Measurements from ENCODE around the gene SPECC1L.
"Not testable (repeated sequence)": the region's sequence is repeated elsewhere in the genome, so short reads cannot be mapped to it uniquely, and the experiment has no call there.

Gene SPECC1L

GRCh38 chr22:24247564-24248344, 22.9 kb upstream of the SPECC1L start:
- no peak overlapping the region for H3K4me3 ChIP-seq (ENCODE audit: low read depth, low read length)
- peaks cover 12% of the 10 kb centered on the region for H3K4me1 ChIP-seq (ENCODE audit: control insufficient read depth, insufficient read depth, low read length)
- H3K9me3 ChIP-seq (ENCODE audit: control insufficient read depth, insufficient read depth, low read depth, low read length): no peaks in the 10 kb centered on the region
- no peak overlapping the region for H3K27ac ChIP-seq (ENCODE audit: low read depth, low read length)
- H3K36me3 ChIP-seq (ENCODE audit: control insufficient read depth, insufficient read depth, low read length): no peaks in the 10 kb centered on the region
- no peak overlapping the region for H3K9ac ChIP-seq (ENCODE audit: low read length)
- no peaks in the 10 kb centered on the region for H3K27me3 ChIP-seq (ENCODE audit: control insufficient read depth, insufficient read depth, low read length)

DNA sequence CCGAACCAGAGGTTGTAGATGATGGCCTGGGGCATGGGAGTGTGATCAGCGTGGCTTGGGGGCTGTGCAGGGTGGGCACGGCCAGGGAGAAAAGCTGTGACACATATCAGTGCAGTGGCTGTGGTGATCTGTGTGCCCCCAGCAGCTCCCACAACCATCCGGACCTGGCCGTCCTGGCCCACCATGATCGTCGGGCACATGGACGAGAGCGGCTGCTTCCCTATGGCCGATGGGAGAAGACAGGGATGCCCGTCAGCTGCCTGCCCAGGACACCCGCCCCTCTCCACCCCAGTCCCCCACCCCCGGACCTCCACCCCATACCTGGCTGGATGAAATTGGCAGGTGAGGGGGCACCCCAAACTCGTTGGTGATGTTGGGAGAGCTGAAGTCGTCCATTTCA, 22.0 kb upstream of the SPECC1L start:
- H3K9me3 ChIP-seq (ENCODE audit: control insufficient read depth, insufficient read depth, low read depth, low read length); H3K9ac ChIP-seq (ENCODE audit: low read length); H3K4me1 ChIP-seq (ENCODE audit: control insufficient read depth, insufficient read depth, low read length); H3K27me3 ChIP-seq (ENCODE audit: control insufficient read depth, insufficient read depth, low read length); H3K27ac ChIP-seq (ENCODE audit: low read depth, low read length); H3K4me3 ChIP-seq (ENCODE audit: low read depth, low read length); H3K36me3 ChIP-seq (ENCODE audit: control insufficient read depth, insufficient read depth, low read length): not testable (repeated sequence)

- H3K9ac ChIP-seq (ENCODE audit: low read length); H3K4me3 ChIP-seq (ENCODE audit: low read depth, low read length); H3K4me1 ChIP-seq (ENCODE audit: control insufficient read depth, insufficient read depth, low read length); H3K27ac ChIP-seq (ENCODE audit: low read depth, low read length); H3K36me3 ChIP-seq (ENCODE audit: control insufficient read depth, insufficient read depth, low read length); H3K27me3 ChIP-seq (ENCODE audit: control insufficient read depth, insufficient read depth, low read length); H3K9me3 ChIP-seq (ENCODE audit: control insufficient read depth, insufficient read depth, low read depth, low read length): not testable (repeated sequence)
Measured at GRCh38 chr22:24249413-24249812, 21.2 kb upstream of the SPECC1L start.

DNA sequence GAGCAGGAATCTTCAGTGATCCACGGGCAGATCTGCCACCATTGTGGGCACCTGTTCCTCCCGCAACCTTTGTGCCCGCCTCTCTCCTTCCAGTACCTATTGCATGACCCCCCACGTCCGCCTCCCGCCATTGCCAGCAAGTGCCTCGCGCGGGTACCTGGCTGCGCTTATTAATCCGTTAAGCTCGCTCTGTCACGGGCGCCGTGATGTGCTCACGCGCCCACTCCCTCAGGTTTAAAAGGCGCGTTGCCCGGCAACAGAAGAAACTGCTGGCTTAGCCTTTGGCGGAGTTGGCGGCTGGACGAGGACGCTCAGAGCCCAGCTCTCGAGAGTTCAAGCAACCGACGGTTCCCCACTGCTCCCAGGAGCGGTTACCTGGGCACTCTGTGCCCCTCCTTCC, 19.3 kb upstream of the SPECC1L start:
- H3K36me3 ChIP-seq (ENCODE audit: control insufficient read depth, insufficient read depth, low read length); H3K9me3 ChIP-seq (ENCODE audit: control insufficient read depth, insufficient read depth, low read depth, low read length); H3K4me1 ChIP-seq (ENCODE audit: control insufficient read depth, insufficient read depth, low read length); H3K27ac ChIP-seq (ENCODE audit: low read depth, low read length); H3K4me3 ChIP-seq (ENCODE audit: low read depth, low read length); H3K27me3 ChIP-seq (ENCODE audit: control insufficient read depth, insufficient read depth, low read length); H3K9ac ChIP-seq (ENCODE audit: low read length): not testable (repeated sequence)

- not testable (repeated sequence) for H3K27me3 ChIP-seq (ENCODE audit: control insufficient read depth, insufficient read depth, low read length); H3K27ac ChIP-seq (ENCODE audit: low read depth, low read length); H3K36me3 ChIP-seq (ENCODE audit: control insufficient read depth, insufficient read depth, low read length); H3K4me1 ChIP-seq (ENCODE audit: control insufficient read depth, insufficient read depth, low read length); H3K4me3 ChIP-seq (ENCODE audit: low read depth, low read length); H3K9me3 ChIP-seq (ENCODE audit: control insufficient read depth, insufficient read depth, low read depth, low read length); H3K9ac ChIP-seq (ENCODE audit: low read length)
Measured at GRCh38 chr22:24253126-24253525, 17.5 kb upstream of the SPECC1L start.

DNA sequence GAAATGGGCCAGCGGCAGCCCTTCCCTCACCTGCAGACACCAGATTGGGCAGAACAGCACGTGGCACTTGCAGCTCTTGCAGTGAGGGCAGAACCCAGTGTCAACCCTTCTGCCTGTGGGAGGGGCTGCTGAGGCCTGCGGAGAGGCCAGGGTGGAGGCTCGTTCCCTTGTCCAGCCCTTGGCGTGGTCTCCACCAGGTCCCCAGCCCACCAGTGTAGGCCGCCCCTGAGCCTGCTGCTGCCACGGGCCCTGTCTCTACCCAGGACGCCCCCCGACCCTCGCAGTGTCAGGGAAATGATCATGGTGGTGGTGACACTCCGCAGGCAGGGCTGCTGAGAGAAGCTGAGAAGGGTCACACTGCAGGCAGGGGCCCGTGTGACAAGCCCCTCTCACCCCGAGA, 14.5 kb upstream of the SPECC1L start:
- not testable (repeated sequence) for H3K36me3 ChIP-seq (ENCODE audit: control insufficient read depth, insufficient read depth, low read length); H3K4me3 ChIP-seq (ENCODE audit: low read depth, low read length); H3K9ac ChIP-seq (ENCODE audit: low read length); H3K9me3 ChIP-seq (ENCODE audit: control insufficient read depth, insufficient read depth, low read depth, low read length); H3K27me3 ChIP-seq (ENCODE audit: control insufficient read depth, insufficient read depth, low read length); H3K4me1 ChIP-seq (ENCODE audit: control insufficient read depth, insufficient read depth, low read length); H3K27ac ChIP-seq (ENCODE audit: low read depth, low read length)

DNA sequence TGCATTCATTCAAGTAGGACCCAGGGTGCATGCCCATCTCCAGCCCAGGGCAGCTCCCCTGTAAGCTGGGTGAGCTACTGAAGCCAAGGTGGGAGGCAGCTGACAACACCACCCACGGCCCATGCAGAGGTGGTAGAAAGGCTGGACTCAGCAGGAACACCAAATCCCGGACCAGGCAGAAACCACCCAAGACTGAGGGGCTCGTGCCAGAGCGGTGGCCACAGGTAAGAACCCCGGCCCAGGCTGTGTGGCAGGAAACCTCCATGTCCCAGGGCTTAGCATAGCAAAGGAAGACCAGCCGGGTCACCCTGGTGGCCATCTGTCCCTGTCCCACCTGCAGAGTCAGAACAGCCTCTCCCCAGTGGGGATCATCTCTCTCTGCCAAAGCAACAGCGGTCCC, 13.9 kb upstream of the SPECC1L start:
- H3K4me3 ChIP-seq (ENCODE audit: low read depth, low read length); H3K36me3 ChIP-seq (ENCODE audit: control insufficient read depth, insufficient read depth, low read length); H3K27ac ChIP-seq (ENCODE audit: low read depth, low read length); H3K9me3 ChIP-seq (ENCODE audit: control insufficient read depth, insufficient read depth, low read depth, low read length); H3K9ac ChIP-seq (ENCODE audit: low read length); H3K4me1 ChIP-seq (ENCODE audit: control insufficient read depth, insufficient read depth, low read length); H3K27me3 ChIP-seq (ENCODE audit: control insufficient read depth, insufficient read depth, low read length): not testable (repeated sequence)

DNA sequence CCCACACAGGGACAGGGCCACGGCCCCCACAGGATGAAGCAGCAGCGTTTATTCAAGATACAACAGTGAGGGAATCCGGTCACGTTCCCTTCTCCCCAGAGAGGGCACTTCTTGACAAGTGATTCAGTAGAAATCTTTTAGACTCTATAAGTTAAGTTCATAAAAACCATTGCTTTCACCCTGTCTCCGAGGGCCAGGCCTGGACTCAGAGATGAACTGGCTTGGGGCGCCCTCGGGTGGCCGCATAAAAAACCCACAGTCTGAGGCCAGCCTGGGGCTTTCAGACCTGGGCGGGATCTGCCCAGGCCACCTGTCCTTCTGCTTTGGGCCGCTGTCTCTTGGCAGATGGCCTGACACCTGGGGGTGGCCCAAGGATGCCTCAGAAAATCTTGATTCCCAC, 11.2 kb upstream of the SPECC1L start:
- not testable (repeated sequence) for H3K36me3 ChIP-seq (ENCODE audit: control insufficient read depth, insufficient read depth, low read length); H3K4me1 ChIP-seq (ENCODE audit: control insufficient read depth, insufficient read depth, low read length); H3K27me3 ChIP-seq (ENCODE audit: control insufficient read depth, insufficient read depth, low read length); H3K4me3 ChIP-seq (ENCODE audit: low read depth, low read length); H3K9me3 ChIP-seq (ENCODE audit: control insufficient read depth, insufficient read depth, low read depth, low read length); H3K9ac ChIP-seq (ENCODE audit: low read length); H3K27ac ChIP-seq (ENCODE audit: low read depth, low read length)

DNA sequence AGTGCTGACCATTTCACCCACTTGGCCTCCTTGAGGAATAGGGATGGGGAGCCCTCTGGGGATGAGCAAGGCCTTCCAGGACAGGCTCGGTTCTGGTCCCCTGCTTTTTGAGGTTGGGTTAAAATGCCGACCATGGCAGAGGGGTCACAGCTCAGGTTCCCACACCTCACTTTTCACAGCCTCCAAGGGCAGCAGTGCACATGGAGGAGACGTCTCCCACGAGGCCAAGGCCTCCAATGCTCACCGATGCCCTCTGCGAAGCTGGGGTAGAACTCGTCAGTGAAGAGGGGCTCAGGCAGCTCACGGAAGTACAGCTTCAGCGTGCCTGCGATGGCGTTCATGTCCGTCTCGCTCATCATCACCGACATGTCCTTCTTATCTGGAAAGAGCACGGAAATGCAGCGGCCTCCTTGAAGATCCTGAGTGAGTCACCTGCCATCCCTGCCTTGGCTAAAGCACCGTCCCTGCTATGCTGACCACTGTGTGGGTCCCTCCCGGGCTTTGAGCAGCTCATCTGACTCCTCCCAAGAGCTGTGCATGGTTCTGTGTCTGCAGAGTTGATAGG, 8.4 kb upstream of the SPECC1L start:
- H3K9ac ChIP-seq (ENCODE audit: low read length); H3K27ac ChIP-seq (ENCODE audit: low read depth, low read length); H3K4me1 ChIP-seq (ENCODE audit: control insufficient read depth, insufficient read depth, low read length); H3K9me3 ChIP-seq (ENCODE audit: control insufficient read depth, insufficient read depth, low read depth, low read length); H3K27me3 ChIP-seq (ENCODE audit: control insufficient read depth, insufficient read depth, low read length); H3K4me3 ChIP-seq (ENCODE audit: low read depth, low read length); H3K36me3 ChIP-seq (ENCODE audit: control insufficient read depth, insufficient read depth, low read length): not testable (repeated sequence)

DNA sequence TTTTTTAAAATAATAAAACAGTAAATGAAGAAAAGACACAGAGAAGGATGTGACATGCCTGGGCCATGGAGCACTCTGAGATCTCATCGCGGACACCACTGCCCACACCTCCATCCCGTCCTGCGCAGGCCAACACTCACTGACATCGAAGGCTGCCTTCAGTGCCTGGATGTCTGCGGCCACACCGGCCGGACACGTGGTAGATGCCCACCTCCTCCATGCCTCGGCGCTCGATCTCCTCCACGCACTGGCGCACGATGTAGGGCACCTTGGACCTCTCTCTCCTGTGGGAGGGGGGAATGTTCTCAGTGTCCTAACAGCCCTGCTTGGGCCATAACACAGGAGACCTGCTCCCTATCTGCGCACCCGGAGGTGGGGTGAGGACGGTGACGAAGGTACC, 7.2 kb upstream of the SPECC1L start:
- H3K9ac ChIP-seq (ENCODE audit: low read length); H3K27ac ChIP-seq (ENCODE audit: low read depth, low read length); H3K36me3 ChIP-seq (ENCODE audit: control insufficient read depth, insufficient read depth, low read length); H3K27me3 ChIP-seq (ENCODE audit: control insufficient read depth, insufficient read depth, low read length); H3K9me3 ChIP-seq (ENCODE audit: control insufficient read depth, insufficient read depth, low read depth, low read length); H3K4me3 ChIP-seq (ENCODE audit: low read depth, low read length); H3K4me1 ChIP-seq (ENCODE audit: control insufficient read depth, insufficient read depth, low read length): not testable (repeated sequence)

DNA sequence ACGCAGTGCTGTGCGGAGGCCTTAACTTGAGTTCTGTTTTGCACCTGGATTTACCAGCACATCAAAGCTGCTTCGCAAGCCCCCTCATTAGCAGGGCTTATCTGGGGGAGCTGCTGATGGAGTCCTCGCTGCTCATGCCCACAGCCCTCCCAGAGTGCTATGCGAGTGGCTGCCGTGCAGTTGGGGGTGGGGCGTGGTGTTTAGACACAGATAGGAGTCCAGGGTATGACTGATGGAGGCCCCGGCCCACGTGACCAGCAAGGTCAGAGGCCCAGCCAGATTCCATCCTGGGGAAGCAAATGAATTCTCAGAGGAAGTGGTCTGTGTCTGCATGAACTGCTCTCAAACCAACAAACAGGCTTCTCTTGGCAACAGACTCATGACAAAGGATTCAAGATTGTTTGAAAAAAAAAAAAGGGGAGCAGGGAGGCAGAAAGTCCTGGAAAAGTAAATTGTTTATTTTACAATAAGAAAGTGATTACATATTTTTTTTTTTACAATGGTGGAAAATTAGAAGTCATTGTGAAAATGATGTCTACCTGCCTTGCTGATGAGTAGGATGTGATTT, 6.2 kb upstream of the SPECC1L start:
- H3K4me3 ChIP-seq (ENCODE audit: low read depth, low read length); H3K27ac ChIP-seq (ENCODE audit: low read depth, low read length); H3K4me1 ChIP-seq (ENCODE audit: control insufficient read depth, insufficient read depth, low read length); H3K27me3 ChIP-seq (ENCODE audit: control insufficient read depth, insufficient read depth, low read length); H3K9me3 ChIP-seq (ENCODE audit: control insufficient read depth, insufficient read depth, low read depth, low read length); H3K36me3 ChIP-seq (ENCODE audit: control insufficient read depth, insufficient read depth, low read length); H3K9ac ChIP-seq (ENCODE audit: low read length): not testable (repeated sequence)

All from HUES6 (cell line).